ENCODE data around the gene MBOAT1. TPM values are rescaled to one million over a fixed set of nuclear protein-coding genes. Genes with fewer than 3 reads are reported as not detected.

MBOAT1 gene
- total RNA-seq, 2 experiments from 2014 or later: 30.6 to 33.0 TPM

- Mint-ChIP-seq H3K4me1 (no peaks in the 10 kb centered on the region), H3K4me3 (no peak overlapping the region), H3K9me3 (no peaks in the 10 kb centered on the region), H3K27me3 (peaks cover 9% of the 10 kb centered on the region), H3K36me3 (ENCODE audit: low read depth) (no peaks in the 10 kb centered on the region), H3K27ac (no peak overlapping the region)
- no peak for DNase-seq
- ChIA-PET CTCF (interaction anchor here (0.6 to 1.0 kb wide), 2 partner anchors 11 to 1113 kb away, joined by 3 read pairs; no protein-coding TSS in a partner anchor), POLR2A (no interaction called here)
Measured at GRCh38 chr6:20223141-20223540, 10.9 kb upstream of the MBOAT1 start.

- Mint-ChIP-seq H3K27me3 (peaks cover 9% of the 10 kb centered on the region), H3K4me3 (no peak overlapping the region), H3K4me1 (no peaks in the 10 kb centered on the region), H3K9me3 (no peaks in the 10 kb centered on the region), H3K27ac (no peak overlapping the region), H3K36me3 (ENCODE audit: low read depth) (no peaks in the 10 kb centered on the region)
- CTCF ChIA-PET: interaction anchor here (0.7 kb wide), 1 partner anchor 15 kb away, joined by 3 read pairs; no protein-coding TSS in a partner anchor
- DNase-seq: no peak
- POLR2A ChIA-PET: no interaction called here
Measured at GRCh38 chr6:20221421-20221820, 9.2 kb upstream of the MBOAT1 start.

- CTCF ChIA-PET: no interaction called here
- Mint-ChIP-seq H3K9me3 (no peaks in the 10 kb centered on the region), H3K27ac (no peak overlapping the region), H3K36me3 (ENCODE audit: low read depth) (no peaks in the 10 kb centered on the region), H3K27me3 (peaks cover 6% of the 10 kb centered on the region), H3K4me1 (no peaks in the 10 kb centered on the region), H3K4me3 (no peak overlapping the region)
- POLR2A ChIA-PET: no interaction called here
- no peak for DNase-seq
Measured at GRCh38 chr6:20220359-20220758, 8.1 kb upstream of the MBOAT1 start.

GRCh38 chr6:20217891-20218290 lies 5.6 kb upstream of the MBOAT1 start:
- H3K9me3 Mint-ChIP-seq: no peaks in the 10 kb centered on the region
- ChIA-PET POLR2A (no interaction called here), CTCF (interaction anchor here (0.9 to 1.1 kb wide), 2 partner anchors 10 to 60 kb away, joined by 3 to 4 read pairs; no protein-coding TSS in a partner anchor)
- no peak overlapping the region for H3K27ac Mint-ChIP-seq
- peaks cover 9% of the 10 kb centered on the region for H3K4me1 Mint-ChIP-seq
- H3K36me3 Mint-ChIP-seq (ENCODE audit: low read depth): no peaks in the 10 kb centered on the region
- H3K4me3 Mint-ChIP-seq: no peak overlapping the region
- no peak for DNase-seq
- peaks cover 4% of the 10 kb centered on the region for H3K27me3 Mint-ChIP-seq

- Mint-ChIP-seq H3K9me3 (no peaks in the 10 kb centered on the region), H3K27ac (no peak overlapping the region), H3K4me3 (no peak overlapping the region), H3K27me3 (peaks cover 4% of the 10 kb centered on the region), H3K4me1 (peaks cover 10% of the 10 kb centered on the region), H3K36me3 (ENCODE audit: low read depth) (no peaks in the 10 kb centered on the region)
- POLR2A ChIA-PET: no interaction called here
- no peak for DNase-seq
- CTCF ChIA-PET: interaction anchor here (0.9 to 1.3 kb wide), 3 partner anchors 10 to 61 kb away, joined by 3 to 4 read pairs (median 3); no protein-coding TSS in a partner anchor
Measured at GRCh38 chr6:20217324-20217855, 5.1 kb upstream of the MBOAT1 start.

GRCh38 chr6:20215310-20215709 lies 3.0 kb upstream of the MBOAT1 start:
- POLR2A ChIA-PET: no interaction called here
- no peak overlapping the region for H3K4me3 Mint-ChIP-seq
- no peaks in the 10 kb centered on the region for H3K36me3 Mint-ChIP-seq (ENCODE audit: low read depth)
- no peak overlapping the region for H3K27ac Mint-ChIP-seq
- H3K4me1 Mint-ChIP-seq: peaks cover 20% of the 10 kb centered on the region
- H3K27me3 Mint-ChIP-seq: peaks cover 2% of the 10 kb centered on the region
- no peak for DNase-seq
- CTCF ChIA-PET: interaction anchor here (1.8 kb wide), 1 partner anchor 10 kb away, joined by 6 read pairs; no protein-coding TSS in a partner anchor
- H3K9me3 Mint-ChIP-seq: no peaks in the 10 kb centered on the region

GRCh38 chr6:20213271-20213798 lies 1.1 kb upstream of the MBOAT1 start:
- H3K9me3 Mint-ChIP-seq: no peaks in the 10 kb centered on the region
- peak; percentile 35 for DNase-seq
- H3K27ac Mint-ChIP-seq: peak overlapping the region; percentile 94
- H3K4me1 Mint-ChIP-seq: peaks cover 38% of the 10 kb centered on the region
- ChIA-PET POLR2A (interaction anchor here (0.5 to 0.7 kb wide), 4 partner anchors 42 to 521 kb away, joined by 3 read pairs; no protein-coding TSS in a partner anchor), CTCF (interaction anchor here (0.6 to 2.1 kb wide), 7 partner anchors 8 to 201 kb away, joined by 3 to 6 read pairs (median 4); no protein-coding TSS in a partner anchor)
- peak overlapping the region; percentile 97 for H3K4me3 Mint-ChIP-seq
- no peaks in the 10 kb centered on the region for H3K27me3 Mint-ChIP-seq
- H3K36me3 Mint-ChIP-seq (ENCODE audit: low read depth): peaks cover 3% of the 10 kb centered on the region

- peak overlapping the region; percentile 94 for H3K27ac Mint-ChIP-seq
- peaks cover 3% of the 10 kb centered on the region for H3K36me3 Mint-ChIP-seq (ENCODE audit: low read depth)
- H3K4me1 Mint-ChIP-seq: peaks cover 46% of the 10 kb centered on the region
- peak; percentile 34 for DNase-seq
- no peaks in the 10 kb centered on the region for H3K27me3 Mint-ChIP-seq
- POLR2A ChIA-PET: no interaction called here
- no peaks in the 10 kb centered on the region for H3K9me3 Mint-ChIP-seq
- CTCF ChIA-PET: no interaction called here
- H3K4me3 Mint-ChIP-seq: peak overlapping the region; percentile 97
Measured at GRCh38 chr6:20211941-20212391, 303 bp downstream of the MBOAT1 start.

- H3K4me3 Mint-ChIP-seq: peak overlapping the region; percentile 97
- no peak for DNase-seq
- peaks cover 7% of the 10 kb centered on the region for H3K36me3 Mint-ChIP-seq (ENCODE audit: low read depth)
- no peaks in the 10 kb centered on the region for H3K27me3 Mint-ChIP-seq
- H3K27ac Mint-ChIP-seq: peak overlapping the region; percentile 94
- no peaks in the 10 kb centered on the region for H3K9me3 Mint-ChIP-seq
- H3K4me1 Mint-ChIP-seq: peaks cover 52% of the 10 kb centered on the region
- ChIA-PET CTCF (interaction anchor here (1.8 kb wide), 1 partner anchor 13 kb away, joined by 8 read pairs; no protein-coding TSS in a partner anchor), POLR2A (no interaction called here)
Measured at GRCh38 chr6:20211037-20211940, 980 bp downstream of the MBOAT1 start.

GRCh38 chr6:20210158-20210557 lies 2.1 kb downstream of the MBOAT1 start:
- no peak for DNase-seq
- Mint-ChIP-seq H3K9me3 (no peaks in the 10 kb centered on the region), H3K4me3 (no peak overlapping the region), H3K4me1 (peaks cover 64% of the 10 kb centered on the region), H3K27me3 (no peaks in the 10 kb centered on the region), H3K27ac (no peak overlapping the region), H3K36me3 (ENCODE audit: low read depth) (peaks cover 10% of the 10 kb centered on the region)
- ChIA-PET CTCF (interaction anchor here (0.6 to 1.8 kb wide), 3 partner anchors 12 to 155 kb away, joined by 3 to 8 read pairs (median 3); no protein-coding TSS in a partner anchor), POLR2A (no interaction called here)

- peaks cover 76% of the 10 kb centered on the region for H3K4me1 Mint-ChIP-seq
- DNase-seq: no peak
- CTCF ChIA-PET: interaction anchor here (1.0 kb wide), 1 partner anchor 33 kb away, joined by 3 read pairs; no protein-coding TSS in a partner anchor
- H3K27ac Mint-ChIP-seq: no peak overlapping the region
- no peaks in the 10 kb centered on the region for H3K27me3 Mint-ChIP-seq
- POLR2A ChIA-PET: no interaction called here
- H3K36me3 Mint-ChIP-seq (ENCODE audit: low read depth): peaks cover 12% of the 10 kb centered on the region
- no peaks in the 10 kb centered on the region for H3K9me3 Mint-ChIP-seq
- no peak overlapping the region for H3K4me3 Mint-ChIP-seq
Measured at GRCh38 chr6:20208687-20209378, 3.4 kb downstream of the MBOAT1 start.

GRCh38 chr6:20207088-20207418 lies 5.2 kb downstream of the MBOAT1 start:
- Mint-ChIP-seq H3K27me3 (no peaks in the 10 kb centered on the region), H3K4me3 (peak overlapping the region; percentile 73), H3K36me3 (ENCODE audit: low read depth) (peaks cover 12% of the 10 kb centered on the region), H3K4me1 (peaks cover 77% of the 10 kb centered on the region), H3K27ac (peak overlapping the region; percentile 85), H3K9me3 (no peaks in the 10 kb centered on the region)
- ChIA-PET CTCF (interaction anchor here (0.6 to 1.6 kb wide), 3 partner anchors 9 to 518 kb away, joined by 3 to 4 read pairs (median 3); no protein-coding TSS in a partner anchor), POLR2A (no interaction called here)
- DNase-seq: no peak

All from activated CD4-positive, alpha-beta T cell treated with anti-CD3 and anti-CD28 coated beads, Interleukin-2, amount 10 ng/mL, durations not matched to agents 7 days and 5 days (primary cell).